GM21737 (cell line): Measurements from ENCODE around the gene TRPM3.

Source experiments
- ATAC-seq: cut with Tn5 transposase; IDR thresholded peaks from one replicate; pipeline ENCODE4 v1.9.1; 2021; ENCODE audit warnings: mild to moderate bottlenecking, moderate library complexity; ENCODE audit not compliant: unreplicated experiment

The TRPM3 gene

DNA sequence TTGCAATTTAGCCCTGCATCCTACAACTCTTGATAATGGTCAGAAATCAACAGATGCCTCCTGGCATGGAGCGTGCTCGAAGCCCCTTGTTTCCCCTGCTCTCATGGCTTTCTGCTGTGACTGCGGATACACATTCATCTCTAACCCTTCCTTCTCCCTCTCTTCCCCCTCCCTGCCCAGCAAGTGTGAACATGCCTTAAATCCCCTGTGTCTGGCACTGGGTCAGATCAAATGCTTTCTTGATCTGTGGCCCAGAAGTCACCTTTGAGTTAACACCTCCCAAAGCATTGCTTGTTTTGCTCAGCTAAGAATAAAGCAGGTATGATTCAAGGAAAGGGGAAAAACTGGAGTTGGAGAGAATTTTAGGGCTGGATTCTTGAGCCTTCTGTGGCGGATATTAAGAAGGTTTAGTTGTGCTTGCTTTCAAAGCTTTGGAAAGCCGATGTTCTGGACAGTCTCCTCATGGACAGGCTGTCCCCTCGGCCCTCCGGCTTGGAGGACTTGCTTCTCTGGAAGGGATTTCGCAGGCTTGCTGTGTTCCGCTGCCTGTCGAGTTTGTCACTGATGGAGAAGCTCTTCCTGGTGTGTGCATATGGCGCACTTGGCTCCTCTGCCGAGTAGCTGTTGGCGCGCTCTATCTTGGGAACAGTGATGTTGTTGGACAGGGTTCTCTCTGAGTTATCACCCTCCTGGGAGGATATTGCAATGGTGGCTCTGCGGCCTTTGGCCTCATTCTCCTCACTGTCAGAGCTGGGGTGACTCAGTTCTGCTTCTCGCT, 585.7 kb downstream of the TRPM3 start:
- ATAC-seq = no peak

DNA sequence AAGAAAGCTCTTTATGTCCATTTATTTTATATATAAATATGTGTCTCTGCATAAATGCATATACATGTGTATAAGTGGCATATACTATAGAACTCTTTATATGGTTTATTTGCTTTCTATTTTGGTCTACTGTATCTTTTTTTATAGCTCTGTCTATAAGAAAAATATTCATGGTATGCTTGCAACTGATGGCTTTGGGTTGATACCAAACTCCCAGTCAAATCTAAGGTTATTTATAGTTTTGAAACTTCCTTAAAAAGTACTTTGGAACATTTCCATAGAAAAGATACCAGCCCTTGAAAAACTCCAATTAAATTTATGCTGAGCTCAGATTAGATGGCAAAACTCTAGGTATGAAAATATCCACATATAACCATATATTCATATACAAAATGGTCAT, 587.0 kb downstream of the TRPM3 start:
- no peak for ATAC-seq

- ATAC-seq = no peak
Observed at GRCh38 chr9:70534061-70534460, 587.4 kb downstream of the TRPM3 start.

DNA sequence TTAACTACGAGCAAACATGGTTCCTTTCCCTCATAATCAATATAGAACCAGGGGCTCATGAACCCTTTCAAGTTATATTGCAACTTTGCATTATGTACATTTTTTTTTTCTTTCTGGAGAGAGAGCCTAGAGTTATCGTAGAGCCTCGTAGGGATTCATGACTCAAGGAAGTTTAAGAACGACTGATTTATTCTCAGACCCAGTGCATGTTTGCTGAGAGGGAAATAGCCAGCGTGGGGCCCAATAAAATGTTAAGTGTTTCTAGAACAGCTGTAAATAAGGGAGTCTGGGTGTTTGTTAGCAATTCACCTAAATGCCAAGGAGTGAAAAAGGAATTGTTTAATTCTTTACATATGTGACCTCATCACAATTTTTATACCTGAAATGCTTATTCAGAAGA, 587.9 kb downstream of the TRPM3 start:
- ATAC-seq = no peak

GRCh38 chr9:70532716-70533115, 588.7 kb downstream of the TRPM3 start:
- no peak for ATAC-seq

DNA sequence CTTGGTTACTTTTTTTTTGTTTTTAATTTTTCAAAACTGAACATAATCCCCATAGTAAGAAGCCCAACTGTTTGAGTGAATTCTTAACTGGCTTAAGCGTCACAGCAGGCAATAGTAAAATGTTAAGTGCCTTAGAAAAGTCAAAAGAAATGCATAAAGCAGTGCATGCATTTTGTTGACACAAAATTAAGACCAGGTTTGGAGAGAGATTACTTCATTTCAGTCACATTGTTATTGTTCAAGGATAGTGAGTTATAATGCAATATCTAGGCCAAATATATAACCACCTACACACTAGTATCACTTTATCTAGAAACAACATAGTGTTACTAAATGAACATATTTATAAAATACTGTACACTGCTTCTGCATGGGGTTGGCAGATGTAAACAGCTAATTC, 590.1 kb downstream of the TRPM3 start:
- ATAC-seq = no peak

GRCh38 chr9:70530716-70531115, 590.7 kb downstream of the TRPM3 start:
- ATAC-seq = no peak

GRCh38 chr9:70529833-70530232, 591.6 kb downstream of the TRPM3 start:
- ATAC-seq = no peak

GRCh38 chr9:70529377-70529776, 592.0 kb downstream of the TRPM3 start:
- no peak for ATAC-seq

DNA sequence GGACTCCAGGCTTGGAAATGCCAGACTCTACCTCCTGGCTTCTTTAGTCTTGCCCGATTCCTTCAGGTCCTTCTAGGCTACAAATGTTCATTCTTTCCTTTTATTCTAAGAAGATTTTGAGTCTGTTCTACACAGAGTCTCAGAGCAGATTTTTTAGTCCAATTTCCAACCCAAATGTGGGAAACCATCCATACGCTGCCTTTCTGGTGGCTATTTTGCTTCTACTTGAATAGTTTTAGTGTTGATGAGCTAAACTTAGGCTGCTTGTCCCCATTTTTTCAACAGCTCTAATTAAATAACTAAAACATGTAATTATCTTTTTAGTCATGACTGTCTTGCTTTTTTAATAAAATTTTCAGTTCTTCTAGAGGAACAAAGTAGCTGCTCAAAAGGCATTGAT, 594.5 kb downstream of the TRPM3 start:
- ATAC-seq = no peak

DNA sequence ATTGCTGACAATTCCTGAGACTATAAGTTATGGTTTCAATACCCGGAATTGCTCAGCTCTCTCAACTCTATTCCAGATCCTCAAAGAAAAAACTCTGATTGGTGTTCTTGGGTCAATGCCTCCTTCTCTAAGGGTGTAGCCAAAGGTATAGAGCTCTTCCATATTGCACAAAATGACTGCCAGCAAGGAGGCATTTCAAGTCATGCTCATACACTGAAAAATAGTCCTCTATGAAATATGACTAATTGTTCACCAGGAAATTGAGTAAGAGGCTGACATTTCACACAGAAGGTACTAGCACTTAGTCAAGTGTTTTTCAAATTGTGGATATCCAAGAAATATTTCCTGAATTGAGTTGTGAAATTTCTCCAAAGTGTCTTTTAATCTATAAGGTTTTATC, 595.9 kb downstream of the TRPM3 start:
- no peak for ATAC-seq

DNA sequence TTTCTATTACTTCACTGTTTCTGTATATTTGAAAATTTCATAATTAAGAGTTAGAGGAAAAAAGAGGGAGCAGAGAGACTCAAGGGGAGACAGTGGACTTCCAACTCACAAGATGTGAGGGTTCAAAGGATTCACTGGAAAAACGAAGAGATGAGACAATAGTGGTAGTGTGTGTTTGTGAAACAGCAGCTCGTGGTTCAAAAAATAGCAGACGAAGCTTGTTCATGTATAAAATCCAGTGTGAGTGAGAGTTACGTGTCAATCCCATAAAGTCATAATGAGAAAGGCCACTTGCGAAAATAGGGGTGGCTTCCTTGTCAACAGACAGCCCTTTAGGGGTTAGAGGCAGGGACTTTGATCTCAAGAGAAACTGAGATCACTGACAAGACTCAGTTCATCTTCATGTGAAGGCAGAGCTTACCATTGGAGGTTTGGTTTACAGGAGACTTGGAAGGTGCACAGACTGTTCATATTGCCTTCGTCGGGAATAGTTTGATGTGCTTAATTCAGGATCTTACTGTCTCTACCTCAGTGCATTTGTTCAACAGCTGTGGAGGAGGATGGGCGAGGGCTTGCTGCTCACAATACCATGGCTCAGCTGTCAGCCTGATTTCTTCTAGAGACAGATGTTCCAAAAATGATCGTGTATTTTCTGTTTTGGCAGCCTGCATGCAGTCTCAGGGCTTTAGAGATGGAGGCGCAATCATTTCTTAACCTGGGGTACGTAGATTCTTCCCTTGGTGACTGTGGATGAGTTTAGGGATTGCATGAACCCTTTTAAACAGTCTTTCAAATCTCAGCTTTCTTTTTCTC, 601.3 kb downstream of the TRPM3 start:
- no peak for ATAC-seq

GRCh38 chr9:70517926-70518610, 603.4 kb downstream of the TRPM3 start:
- no peak for ATAC-seq

GRCh38 chr9:70514273-70514672, 607.1 kb downstream of the TRPM3 start:
- ATAC-seq = no peak

- no peak for ATAC-seq
Observed at GRCh38 chr9:70511858-70512257, 609.6 kb downstream of the TRPM3 start.

GRCh38 chr9:70510157-70510770, 611.2 kb downstream of the TRPM3 start:
- ATAC-seq = no peak

DNA sequence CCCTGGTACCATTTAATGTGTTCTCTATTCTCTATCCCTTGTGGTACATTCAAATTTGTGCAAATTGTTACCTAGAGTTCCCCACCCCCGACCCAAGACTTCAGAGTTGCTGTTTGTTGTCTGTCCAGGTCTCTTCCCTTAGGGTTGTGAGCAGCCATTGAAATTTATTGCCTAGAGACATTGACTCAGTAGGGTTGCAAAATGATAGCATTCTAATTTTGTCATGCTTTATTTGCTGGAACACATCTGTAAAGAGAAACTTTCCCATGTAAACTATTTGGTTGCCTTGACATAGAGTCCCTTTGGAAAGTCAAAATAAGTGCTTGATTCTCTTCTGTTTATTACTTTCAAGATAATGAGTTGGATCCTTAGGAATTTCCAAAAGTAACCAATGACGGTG, 615.3 kb downstream of the TRPM3 start:
- no peak for ATAC-seq

DNA sequence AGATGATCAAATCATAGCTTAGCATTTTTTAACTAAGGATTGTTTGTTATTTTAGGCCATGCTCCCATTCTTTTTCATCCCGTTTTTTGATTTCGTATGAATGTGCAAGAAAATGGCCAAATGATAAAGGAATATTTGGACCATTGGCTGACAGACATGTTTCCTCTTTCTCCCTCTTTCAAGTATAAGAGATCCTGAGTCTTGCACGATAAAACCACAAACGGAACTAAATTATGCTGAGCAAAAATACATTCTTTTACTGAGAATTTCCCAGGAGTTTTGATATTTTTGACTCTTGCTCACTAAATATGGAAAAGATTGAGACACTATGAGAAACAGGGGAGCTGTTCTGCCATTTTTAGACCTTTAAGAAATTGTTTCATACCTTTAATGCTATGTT, 616.6 kb downstream of the TRPM3 start:
- ATAC-seq = no peak

DNA sequence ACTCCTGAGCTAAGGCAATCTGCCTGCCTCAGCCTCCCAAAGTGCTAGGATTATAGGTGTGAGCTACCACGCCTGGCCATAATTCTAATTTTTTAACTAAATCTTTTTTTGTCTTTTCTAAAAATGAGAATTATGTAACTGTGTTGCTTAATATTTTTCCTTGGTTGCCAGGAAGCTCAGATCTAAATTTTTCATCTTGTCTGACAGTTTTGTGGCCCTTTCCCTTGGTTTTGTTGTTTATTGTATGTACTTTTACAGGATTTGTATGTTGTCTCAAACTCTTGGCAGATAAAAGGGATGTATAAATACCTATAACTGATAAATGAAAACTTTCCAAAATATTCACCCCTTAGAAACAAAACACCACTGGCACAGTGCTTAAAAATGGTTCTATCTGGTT, 618.7 kb downstream of the TRPM3 start:
- no peak for ATAC-seq

DNA sequence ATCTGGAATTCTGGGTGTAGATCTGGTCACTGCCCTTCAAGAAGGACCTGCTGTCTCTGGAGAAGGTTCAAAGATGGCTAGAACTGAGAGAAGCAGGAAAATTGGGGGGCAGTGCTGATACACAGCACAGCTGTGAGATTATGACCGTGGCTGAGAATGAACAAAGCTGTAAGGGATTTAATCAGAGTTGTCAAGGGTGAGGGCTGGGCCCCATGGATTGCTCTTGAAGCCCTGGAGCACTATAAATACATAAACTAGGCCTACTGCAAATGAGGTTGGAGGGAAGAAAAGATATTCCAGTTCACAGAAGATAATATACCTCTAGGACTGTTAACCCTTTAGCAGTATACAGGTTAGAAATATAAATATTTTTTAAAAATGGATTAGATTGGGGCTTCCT, 620.6 kb downstream of the TRPM3 start:
- no peak for ATAC-seq

DNA sequence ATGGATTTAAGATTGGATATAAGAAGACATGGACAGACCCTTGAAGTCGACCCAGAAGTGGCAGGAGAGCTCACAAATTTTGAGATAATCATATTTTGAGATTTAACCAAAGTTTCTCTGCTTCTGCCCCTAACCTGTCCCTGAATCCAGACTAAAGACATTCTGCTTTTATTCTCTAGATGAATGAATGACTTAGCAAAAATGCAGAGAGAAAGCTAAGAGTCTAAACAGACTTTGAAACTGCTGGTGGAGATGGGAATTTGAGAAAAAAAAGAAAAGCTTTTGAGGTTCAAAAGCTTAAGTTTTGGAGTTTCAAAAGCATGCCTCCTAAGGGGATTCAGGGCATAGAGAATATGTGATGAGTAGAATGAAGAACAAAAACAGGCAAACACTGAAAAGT, 621.8 kb downstream of the TRPM3 start:
- no peak for ATAC-seq
